ENCODE measurements around the gene PRDM2. TPM values are rescaled to one million over a fixed set of nuclear protein-coding genes. Genes with fewer than 3 reads are reported as not detected.

Gene PRDM2
- total and polyA plus RNA-seq, 9 donors: 30.0 to 81.9 (median 61.8) TPM

- intact Hi-C loops (cut with DNase I): loop anchor here (5.0 to 10.0 kb wide), 6 partner anchors 82 to 296 kb away; partner anchors contain the start of gene PDPN (in 1 of the 4)
- Histone ChIP-seq H3K27me3 (no peaks in the 10 kb centered on the region), H3K4me1 (ENCODE audit: insufficient read depth) (peaks cover 1% of the 10 kb centered on the region), H3K27ac (no peak overlapping the region), H3K9me3 (no peaks in the 10 kb centered on the region), H3K36me3 (no peaks in the 10 kb centered on the region), H3K4me3 (no peak overlapping the region)
- whole genome bisulfite sequencing, 3 donors: 72 to 87% (median 77%) methylated on average over 5 of the region's 5 CpGs
- no peak for DNase-seq
- TF ChIP-seq EP300 (IDR thresholded peaks at IDR 0.05): no peak
- no peak for TF ChIP-seq CTCF (IDR thresholded peaks at IDR 0.05)
- TF ChIP-seq POLR2A (IDR thresholded peaks at IDR 0.05): no peak
Measured at GRCh38 chr1:13666317-13666716, 33.7 kb upstream of the PRDM2 start.

GRCh38 chr1:13667691-13668090 lies 32.3 kb upstream of the PRDM2 start:
- no peaks in the 10 kb centered on the region for H3K9me3 ChIP-seq
- no peak overlapping the region for H3K27ac ChIP-seq
- DNase-seq: no peak
- TF ChIP-seq POLR2A (IDR thresholded peaks at IDR 0.05) (no peak), CTCF (IDR thresholded peaks at IDR 0.05) (no peak), EP300 (IDR thresholded peaks at IDR 0.05) (no peak)
- no peaks in the 10 kb centered on the region for H3K36me3 ChIP-seq
- intact Hi-C loops (cut with DNase I): loop anchor here (5.0 to 10.0 kb wide), 6 partner anchors 83 to 295 kb away; partner anchors contain the start of gene PDPN (in 1 of the 4)
- peaks cover 1% of the 10 kb centered on the region for H3K4me1 ChIP-seq (ENCODE audit: insufficient read depth)
- H3K27me3 ChIP-seq: no peaks in the 10 kb centered on the region
- WGBS, 3 donors: 66 to 80% (median 69%) methylated on average over 4 of the region's 4 CpGs
- no peak overlapping the region for H3K4me3 ChIP-seq

- TF ChIP-seq CTCF (IDR thresholded peaks at IDR 0.05) (no peak), POLR2A (IDR thresholded peaks at IDR 0.05) (no peak), EP300 (IDR thresholded peaks at IDR 0.05) (no peak)
- H3K36me3 ChIP-seq: no peaks in the 10 kb centered on the region
- 55 to 68% (median 57%) methylated on average over 5 of the region's 5 CpGs for WGBS, 3 donors
- no peak for DNase-seq
- H3K27ac ChIP-seq: no peak overlapping the region
- no peaks in the 10 kb centered on the region for H3K9me3 ChIP-seq
- no peak overlapping the region for H3K4me3 ChIP-seq
- no peaks in the 10 kb centered on the region for H3K27me3 ChIP-seq
- intact Hi-C loops (cut with DNase I): no loop called here
- no peaks in the 10 kb centered on the region for H3K4me1 ChIP-seq (ENCODE audit: insufficient read depth)
Measured at GRCh38 chr1:13674377-13674776, 25.6 kb upstream of the PRDM2 start.

GRCh38 chr1:13675151-13675651 lies 24.8 kb upstream of the PRDM2 start:
- Histone ChIP-seq H3K4me1 (ENCODE audit: insufficient read depth) (no peaks in the 10 kb centered on the region), H3K9me3 (no peaks in the 10 kb centered on the region), H3K27ac (no peak overlapping the region), H3K4me3 (no peak overlapping the region), H3K36me3 (no peaks in the 10 kb centered on the region), H3K27me3 (no peaks in the 10 kb centered on the region)
- TF ChIP-seq CTCF (IDR thresholded peaks at IDR 0.05): no peak
- TF ChIP-seq EP300 (IDR thresholded peaks at IDR 0.05): no peak
- TF ChIP-seq POLR2A (IDR thresholded peaks at IDR 0.05): no peak
- 44 to 47% (median 45%) methylated on average over 3 of the region's 3 CpGs for WGBS, 3 donors
- intact Hi-C loops (cut with DNase I): no loop called here
- no peak for DNase-seq

Data from ovary (tissue), 9 donors.